ENCODE data around the gene ANKRD16. TPM values are rescaled to one million over a fixed set of nuclear protein-coding genes. Genes with fewer than 3 reads are reported as not detected.

ANKRD16 gene
- total RNA-seq, 1 donor from 2014 or later: 4.6 TPM

DNA sequence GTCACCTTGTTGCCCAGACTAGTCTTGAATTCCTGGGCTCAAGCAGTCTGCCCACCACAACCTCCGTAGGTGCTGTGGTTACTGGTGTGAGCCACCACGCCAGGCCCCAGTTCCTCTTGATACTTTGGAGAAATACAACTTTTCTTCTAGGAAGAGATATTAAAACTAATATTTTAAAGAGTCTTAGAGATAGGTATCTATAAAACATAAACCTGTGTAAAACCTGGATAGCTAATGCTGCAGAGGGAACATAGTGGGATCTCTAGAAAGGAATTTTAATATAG lies 71.7 kb downstream of the ANKRD16 start:
- H3K27ac ChIP-seq: no peak overlapping the region
- intact Hi-C loops (cut with DNase I): no loop called here
- H3K4me1 ChIP-seq: peaks cover 8% of the 10 kb centered on the region
- no peaks in the 10 kb centered on the region for H3K27me3 ChIP-seq
- no peak overlapping the region for H3K4me3 ChIP-seq
- TF ChIP-seq, protein P1, sequence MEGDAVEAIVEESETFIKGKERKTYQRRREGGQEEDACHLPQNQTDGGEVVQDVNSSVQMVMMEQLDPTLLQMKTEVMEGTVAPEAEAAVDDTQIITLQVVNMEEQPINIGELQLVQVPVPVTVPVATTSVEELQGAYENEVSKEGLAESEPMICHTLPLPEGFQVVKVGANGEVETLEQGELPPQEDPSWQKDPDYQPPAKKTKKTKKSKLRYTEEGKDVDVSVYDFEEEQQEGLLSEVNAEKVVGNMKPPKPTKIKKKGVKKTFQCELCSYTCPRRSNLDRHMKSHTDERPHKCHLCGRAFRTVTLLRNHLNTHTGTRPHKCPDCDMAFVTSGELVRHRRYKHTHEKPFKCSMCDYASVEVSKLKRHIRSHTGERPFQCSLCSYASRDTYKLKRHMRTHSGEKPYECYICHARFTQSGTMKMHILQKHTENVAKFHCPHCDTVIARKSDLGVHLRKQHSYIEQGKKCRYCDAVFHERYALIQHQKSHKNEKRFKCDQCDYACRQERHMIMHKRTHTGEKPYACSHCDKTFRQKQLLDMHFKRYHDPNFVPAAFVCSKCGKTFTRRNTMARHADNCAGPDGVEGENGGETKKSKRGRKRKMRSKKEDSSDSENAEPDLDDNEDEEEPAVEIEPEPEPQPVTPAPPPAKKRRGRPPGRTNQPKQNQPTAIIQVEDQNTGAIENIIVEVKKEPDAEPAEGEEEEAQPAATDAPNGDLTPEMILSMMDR (IDR thresholded peaks at IDR 0.05): no peak
- no peaks in the 10 kb centered on the region for H3K9me3 ChIP-seq
- ATAC-seq (no peak), DNase-seq (no peak)
- no peaks in the 10 kb centered on the region for H3K36me3 ChIP-seq

DNA sequence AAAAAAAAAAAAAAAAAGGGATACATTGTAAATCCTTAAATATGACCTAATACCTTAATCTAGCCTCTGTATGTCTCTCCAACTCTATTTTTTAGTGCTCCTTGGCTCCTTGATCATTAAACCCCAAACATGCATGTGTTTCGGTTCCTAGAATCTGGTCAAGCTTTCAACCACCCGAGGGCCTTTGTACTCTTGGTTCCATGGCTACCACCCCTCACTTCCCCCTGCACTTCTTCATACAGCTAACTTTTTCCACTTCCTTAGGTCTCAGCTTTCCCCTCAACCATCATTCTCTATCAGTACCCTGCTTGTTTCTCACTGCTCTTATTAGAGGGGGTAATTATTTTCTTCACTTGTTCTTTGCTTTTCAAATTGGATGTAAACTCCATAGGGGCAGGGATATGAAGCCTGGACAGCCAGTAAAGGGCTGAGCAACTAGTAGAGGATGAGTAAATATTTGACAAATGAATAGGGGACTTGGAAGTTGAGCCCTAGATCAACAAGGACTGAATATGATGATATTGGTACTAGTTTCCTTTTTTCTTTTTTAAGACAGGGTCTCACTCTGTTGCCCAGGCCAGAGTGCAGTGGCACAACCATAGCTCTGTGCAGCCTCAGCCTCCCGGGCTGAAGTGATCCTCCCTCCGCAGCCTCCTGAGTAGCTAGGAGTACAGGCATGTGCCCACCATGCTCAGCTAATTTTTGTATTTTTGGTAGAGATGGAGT lies 72.2 kb downstream of the ANKRD16 start:
- Histone ChIP-seq H3K27ac (no peak overlapping the region), H3K27me3 (no peaks in the 10 kb centered on the region), H3K4me3 (no peak overlapping the region), H3K36me3 (no peaks in the 10 kb centered on the region), H3K4me1 (peaks cover 8% of the 10 kb centered on the region), H3K9me3 (no peaks in the 10 kb centered on the region)
- TF ChIP-seq, protein P1 (IDR thresholded peaks at IDR 0.05): no peak
- ATAC-seq (no peak), DNase-seq (no peak)
- intact Hi-C loops (cut with DNase I): no loop called here

DNA sequence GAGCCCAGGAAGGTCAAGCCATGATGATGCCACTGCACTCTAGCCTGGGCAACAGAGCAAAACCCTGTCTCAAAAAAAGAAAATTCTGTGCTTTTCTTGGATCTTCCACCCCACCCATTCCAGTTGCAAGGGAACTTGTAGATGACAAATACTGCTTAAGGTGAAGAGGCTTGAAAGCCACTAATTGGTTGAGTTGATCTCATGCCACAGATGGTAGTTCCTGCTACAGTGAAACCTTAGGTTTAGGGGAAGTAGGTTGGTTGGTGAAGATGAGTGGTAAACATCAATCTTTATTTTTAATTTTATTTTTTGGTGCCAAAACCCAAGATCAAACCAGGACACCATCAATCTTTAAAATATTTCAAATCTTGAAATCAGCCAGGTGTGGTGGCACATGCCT lies 73.5 kb downstream of the ANKRD16 start:
- intact Hi-C loops (cut with DNase I): no loop called here

DNA sequence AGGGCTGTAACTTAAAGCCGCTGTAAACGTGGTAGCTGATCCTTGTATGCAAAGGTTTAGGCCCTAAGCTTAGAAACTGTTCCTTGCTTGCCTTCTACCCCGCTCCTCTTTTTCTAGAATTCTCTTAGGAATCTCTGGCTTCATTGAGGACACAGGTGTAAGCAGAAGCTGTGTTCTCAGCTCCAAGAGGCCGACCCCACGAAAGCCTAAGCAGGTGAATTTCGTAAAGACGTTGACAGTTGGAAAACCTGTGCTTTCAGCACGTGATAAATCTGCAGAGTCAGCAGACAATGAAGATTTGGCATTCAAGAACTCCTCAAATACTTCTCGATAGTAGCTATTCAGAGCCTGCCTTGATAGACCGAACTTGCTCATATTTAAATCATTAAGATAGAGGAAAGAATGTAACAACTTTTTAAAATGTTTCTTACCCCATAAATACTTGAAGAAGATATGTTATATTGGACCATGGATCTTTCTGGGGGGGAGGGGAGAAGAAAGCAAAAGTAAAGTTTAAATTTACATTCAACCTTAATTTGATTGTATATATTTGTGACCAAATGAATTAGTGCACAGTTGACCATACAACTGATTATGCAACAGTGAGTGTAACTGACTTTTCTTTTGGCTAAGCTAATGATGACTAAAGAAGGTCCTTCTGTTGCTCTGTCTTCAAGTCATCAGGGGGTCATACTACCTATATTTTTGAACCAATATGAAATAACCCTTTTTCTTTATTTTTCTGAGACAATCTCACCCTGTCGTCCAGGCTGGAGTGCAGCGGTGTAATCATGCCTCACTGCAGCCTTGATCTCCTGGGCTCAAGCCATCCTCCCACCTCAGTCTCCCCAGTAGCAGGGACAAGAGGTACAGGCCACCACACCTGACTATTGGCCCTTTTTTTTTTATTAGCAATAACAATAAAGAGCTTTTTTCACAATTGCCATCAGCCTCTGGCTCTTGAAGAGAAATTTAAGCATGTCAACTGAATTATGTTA lies 75.3 kb downstream of the ANKRD16 start:
- intact Hi-C loops (cut with DNase I): no loop called here
- peaks cover 33% of the 10 kb centered on the region for H3K4me1 ChIP-seq
- no peaks in the 10 kb centered on the region for H3K36me3 ChIP-seq
- DNase-seq: no peak
- H3K27ac ChIP-seq: peak overlapping the region; percentile 94
- ATAC-seq: no peak
- H3K4me3 ChIP-seq: peak overlapping the region; percentile 97
- no peaks in the 10 kb centered on the region for H3K9me3 ChIP-seq
- TF ChIP-seq, protein P1 (IDR thresholded peaks at IDR 0.05): no peak
- no peaks in the 10 kb centered on the region for H3K27me3 ChIP-seq

More for the DNA sequence above, 73.5 kb downstream of the ANKRD16 start:
- Histone ChIP-seq H3K4me3 (no peak overlapping the region), H3K27ac (no peak overlapping the region), H3K4me1 (peaks cover 16% of the 10 kb centered on the region), H3K27me3 (no peaks in the 10 kb centered on the region), H3K9me3 (no peaks in the 10 kb centered on the region), H3K36me3 (no peaks in the 10 kb centered on the region)
- ATAC-seq (no peak), DNase-seq (no peak)
- TF ChIP-seq, protein P1 (IDR thresholded peaks at IDR 0.05): no peak

DNA sequence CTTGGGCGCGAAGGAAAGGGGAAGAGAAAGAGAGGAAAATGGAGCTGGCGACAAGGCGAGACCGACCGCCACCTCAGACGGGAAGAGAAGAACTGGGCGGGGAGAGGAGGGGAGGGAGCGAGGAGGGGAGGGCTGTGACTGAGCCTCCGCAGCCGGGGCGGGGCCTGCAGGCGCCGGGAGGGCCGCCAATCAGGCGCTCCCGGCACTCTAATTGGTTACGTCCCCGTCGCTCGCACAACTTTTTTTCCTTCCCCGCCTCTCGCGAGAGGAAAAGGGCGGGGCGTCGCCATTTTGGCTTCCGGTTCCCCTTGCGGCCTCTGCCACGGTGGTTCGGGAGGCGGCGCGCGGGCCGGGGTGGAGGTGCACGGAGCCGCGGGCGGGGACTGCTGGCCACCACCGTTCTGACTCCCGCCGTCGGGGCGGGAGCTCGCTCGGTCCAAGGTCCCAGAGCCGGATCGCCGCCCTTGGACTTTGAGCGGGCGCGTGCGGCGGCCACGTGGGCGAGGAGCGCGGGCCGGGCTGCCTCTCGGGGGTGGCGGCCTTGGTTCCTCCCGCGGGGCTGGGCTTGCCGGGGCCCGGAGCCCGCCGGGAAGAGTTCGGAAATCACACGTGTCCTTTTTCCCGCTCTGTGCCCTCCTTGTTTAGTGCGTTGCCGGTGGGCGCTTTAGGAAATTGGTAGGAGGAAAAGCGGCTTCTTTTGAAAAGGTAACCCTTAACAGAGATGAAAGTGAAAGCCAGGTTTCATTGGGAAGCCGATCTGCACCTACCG lies 76.2 kb downstream of the ANKRD16 start, which contains the start of gene GDI2:
Gene GDI2, minus strand, starts transcription at position 94 of the 769 bp plus-strand sequence. CDS start 176 bp downstream, outside the sequence.
- DNase-seq (peak; percentile 98), ATAC-seq (peak; percentile 99)
- peak within 1 kb of the TSS; percentile 97 for H3K4me3 ChIP-seq
- intact Hi-C loops (cut with DNase I): no loop called here
- no peaks in the 10 kb centered on the region for H3K27me3 ChIP-seq
- H3K4me1 ChIP-seq: peaks cover 41% of the 10 kb centered on the region
- peak within 1 kb of the TSS; percentile 94 for H3K27ac ChIP-seq
- TF ChIP-seq, protein P1 (IDR thresholded peaks at IDR 0.05): no peak
- no peaks in the 10 kb centered on the region for H3K9me3 ChIP-seq
- H3K36me3 ChIP-seq: no peaks in the 10 kb centered on the region

All from upper lobe of right lung (tissue), 1 donor.